ENCODE data around the gene PIN4.

DNA sequence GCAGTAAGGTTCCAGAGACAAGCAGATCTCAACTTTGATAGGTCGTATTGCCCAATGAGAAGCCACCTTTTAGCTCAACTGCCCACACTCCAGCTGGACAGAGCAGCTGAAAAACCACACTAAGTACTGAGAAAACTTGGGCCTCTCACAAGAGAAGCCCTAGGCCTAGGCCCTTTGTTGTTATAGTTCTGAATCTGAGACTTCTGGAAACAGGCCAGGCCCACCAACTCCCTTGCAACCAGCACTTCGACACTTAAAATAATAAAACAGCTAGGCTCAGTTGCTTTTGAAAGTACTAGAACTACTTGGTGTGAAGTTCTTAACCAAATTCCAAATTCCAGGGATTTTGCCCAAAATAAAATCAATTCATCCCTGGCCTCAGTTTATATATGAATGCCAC, 36.4 kb upstream of the PIN4 start:
- TF ChIP-seq KDM1A (IDR thresholded peaks at IDR 0.05; ENCODE audit: borderline replicate concordance) (no peak), EZH2 (IDR thresholded peaks at IDR 0.05; ENCODE audit: borderline replicate concordance, control insufficient read depth, low read depth, low read length) (no peak), TBL1XR1 (IDR thresholded peaks at IDR 0.05; ENCODE audit: low read depth, low read length) (no peak), ESRRA (IDR thresholded peaks at IDR 0.05; ENCODE audit: low read length) (no peak), MYC (IDR thresholded peaks at IDR 0.05; ENCODE audit: insufficient read depth, insufficient read length, insufficient replicate concordance, low read length, severe bottlenecking) (no peak), POLR2AphosphoS5 (IDR thresholded peaks at IDR 0.05; ENCODE audit: low read length) (no peak), ZZZ3 (IDR thresholded peaks at IDR 0.05; ENCODE audit: control insufficient read depth, insufficient read length, low read depth) (no peak), RELA (IDR thresholded peaks at IDR 0.05; ENCODE audit: borderline replicate concordance, partially characterized antibody) (no peak), RAD21 (IDR thresholded peaks at IDR 0.05; ENCODE audit: insufficient read depth, low read depth, low read length) (no peak)
- TF ChIP-seq, protein P1, sequence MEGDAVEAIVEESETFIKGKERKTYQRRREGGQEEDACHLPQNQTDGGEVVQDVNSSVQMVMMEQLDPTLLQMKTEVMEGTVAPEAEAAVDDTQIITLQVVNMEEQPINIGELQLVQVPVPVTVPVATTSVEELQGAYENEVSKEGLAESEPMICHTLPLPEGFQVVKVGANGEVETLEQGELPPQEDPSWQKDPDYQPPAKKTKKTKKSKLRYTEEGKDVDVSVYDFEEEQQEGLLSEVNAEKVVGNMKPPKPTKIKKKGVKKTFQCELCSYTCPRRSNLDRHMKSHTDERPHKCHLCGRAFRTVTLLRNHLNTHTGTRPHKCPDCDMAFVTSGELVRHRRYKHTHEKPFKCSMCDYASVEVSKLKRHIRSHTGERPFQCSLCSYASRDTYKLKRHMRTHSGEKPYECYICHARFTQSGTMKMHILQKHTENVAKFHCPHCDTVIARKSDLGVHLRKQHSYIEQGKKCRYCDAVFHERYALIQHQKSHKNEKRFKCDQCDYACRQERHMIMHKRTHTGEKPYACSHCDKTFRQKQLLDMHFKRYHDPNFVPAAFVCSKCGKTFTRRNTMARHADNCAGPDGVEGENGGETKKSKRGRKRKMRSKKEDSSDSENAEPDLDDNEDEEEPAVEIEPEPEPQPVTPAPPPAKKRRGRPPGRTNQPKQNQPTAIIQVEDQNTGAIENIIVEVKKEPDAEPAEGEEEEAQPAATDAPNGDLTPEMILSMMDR (IDR thresholded peaks at IDR 0.05 in 2 of 3, conservative IDR thresholded peaks at IDR 0.05 in 1 of 3; ENCODE audit: control insufficient read depth in 2 of 3, extremely low read depth in 1 of 3, insufficient read depth in 1 of 3, low read depth in 3 of 3, low read length in 3 of 3), result no peak
- TF ChIP-seq, protein P2, sequence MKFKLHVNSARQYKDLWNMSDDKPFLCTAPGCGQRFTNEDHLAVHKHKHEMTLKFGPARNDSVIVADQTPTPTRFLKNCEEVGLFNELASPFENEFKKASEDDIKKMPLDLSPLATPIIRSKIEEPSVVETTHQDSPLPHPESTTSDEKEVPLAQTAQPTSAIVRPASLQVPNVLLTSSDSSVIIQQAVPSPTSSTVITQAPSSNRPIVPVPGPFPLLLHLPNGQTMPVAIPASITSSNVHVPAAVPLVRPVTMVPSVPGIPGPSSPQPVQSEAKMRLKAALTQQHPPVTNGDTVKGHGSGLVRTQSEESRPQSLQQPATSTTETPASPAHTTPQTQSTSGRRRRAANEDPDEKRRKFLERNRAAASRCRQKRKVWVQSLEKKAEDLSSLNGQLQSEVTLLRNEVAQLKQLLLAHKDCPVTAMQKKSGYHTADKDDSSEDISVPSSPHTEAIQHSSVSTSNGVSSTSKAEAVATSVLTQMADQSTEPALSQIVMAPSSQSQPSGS (IDR thresholded peaks at IDR 0.05; ENCODE audit: low read length), result no peak
- TF ChIP-seq, protein P3, sequence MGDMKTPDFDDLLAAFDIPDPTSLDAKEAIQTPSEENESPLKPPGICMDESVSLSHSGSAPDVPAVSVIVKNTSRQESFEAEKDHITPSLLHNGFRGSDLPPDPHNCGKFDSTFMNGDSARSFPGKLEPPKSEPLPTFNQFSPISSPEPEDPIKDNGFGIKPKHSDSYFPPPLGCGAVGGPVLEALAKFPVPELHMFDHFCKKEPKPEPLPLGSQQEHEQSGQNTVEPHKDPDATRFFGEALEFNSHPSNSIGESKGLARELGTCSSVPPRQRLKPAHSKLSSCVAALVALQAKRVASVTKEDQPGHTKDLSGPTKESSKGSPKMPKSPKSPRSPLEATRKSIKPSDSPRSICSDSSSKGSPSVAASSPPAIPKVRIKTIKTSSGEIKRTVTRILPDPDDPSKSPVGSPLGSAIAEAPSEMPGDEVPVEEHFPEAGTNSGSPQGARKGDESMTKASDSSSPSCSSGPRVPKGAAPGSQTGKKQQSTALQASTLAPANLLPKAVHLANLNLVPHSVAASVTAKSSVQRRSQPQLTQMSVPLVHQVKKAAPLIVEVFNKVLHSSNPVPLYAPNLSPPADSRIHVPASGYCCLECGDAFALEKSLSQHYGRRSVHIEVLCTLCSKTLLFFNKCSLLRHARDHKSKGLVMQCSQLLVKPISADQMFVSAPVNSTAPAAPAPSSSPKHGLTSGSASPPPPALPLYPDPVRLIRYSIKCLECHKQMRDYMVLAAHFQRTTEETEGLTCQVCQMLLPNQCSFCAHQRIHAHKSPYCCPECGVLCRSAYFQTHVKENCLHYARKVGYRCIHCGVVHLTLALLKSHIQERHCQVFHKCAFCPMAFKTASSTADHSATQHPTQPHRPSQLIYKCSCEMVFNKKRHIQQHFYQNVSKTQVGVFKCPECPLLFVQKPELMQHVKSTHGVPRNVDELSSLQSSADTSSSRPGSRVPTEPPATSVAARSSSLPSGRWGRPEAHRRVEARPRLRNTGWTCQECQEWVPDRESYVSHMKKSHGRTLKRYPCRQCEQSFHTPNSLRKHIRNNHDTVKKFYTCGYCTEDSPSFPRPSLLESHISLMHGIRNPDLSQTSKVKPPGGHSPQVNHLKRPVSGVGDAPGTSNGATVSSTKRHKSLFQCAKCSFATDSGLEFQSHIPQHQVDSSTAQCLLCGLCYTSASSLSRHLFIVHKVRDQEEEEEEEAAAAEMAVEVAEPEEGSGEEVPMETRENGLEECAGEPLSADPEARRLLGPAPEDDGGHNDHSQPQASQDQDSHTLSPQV (IDR thresholded peaks at IDR 0.05), result no peak
- TF ChIP-seq, protein P4, sequence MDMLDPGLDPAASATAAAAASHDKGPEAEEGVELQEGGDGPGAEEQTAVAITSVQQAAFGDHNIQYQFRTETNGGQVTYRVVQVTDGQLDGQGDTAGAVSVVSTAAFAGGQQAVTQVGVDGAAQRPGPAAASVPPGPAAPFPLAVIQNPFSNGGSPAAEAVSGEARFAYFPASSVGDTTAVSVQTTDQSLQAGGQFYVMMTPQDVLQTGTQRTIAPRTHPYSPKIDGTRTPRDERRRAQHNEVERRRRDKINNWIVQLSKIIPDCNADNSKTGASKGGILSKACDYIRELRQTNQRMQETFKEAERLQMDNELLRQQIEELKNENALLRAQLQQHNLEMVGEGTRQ (IDR thresholded peaks at IDR 0.05; ENCODE audit: borderline replicate concordance, low read depth, low read length), result no peak

Measured in GM12878 (cell line).